HG02678 (cell line): ENCODE results near the gene EHMT1.
"Not testable (repeated sequence)": the region's sequence is repeated elsewhere in the genome, so short reads cannot be mapped to it uniquely, and the experiment has no call there.

Experiments
- ATAC-seq: cut with Tn5 transposase; IDR thresholded peaks from one replicate; pipeline ENCODE4 v1.9.1; 2021; ENCODE audit warnings: mild to moderate bottlenecking, moderate library complexity; ENCODE audit not compliant: unreplicated experiment

Gene EHMT1

GRCh38 chr9:137800196-137801022 lies 181.6 kb downstream of the EHMT1 start:
- no peak for ATAC-seq

- ATAC-seq: no peak
These were observed 182.2 kb downstream of the EHMT1 start for GRCh38 chr9:137801023-137801319.

- no peak for ATAC-seq
These were observed 183.2 kb downstream of the EHMT1 start for GRCh38 chr9:137802021-137802420.

- no peak for ATAC-seq
These were observed 183.9 kb downstream of the EHMT1 start for GRCh38 chr9:137802521-137803243.

GRCh38 chr9:137804908-137805630 lies 186.3 kb downstream of the EHMT1 start:
- no peak for ATAC-seq

GRCh38 chr9:137807721-137808703 lies 189.2 kb downstream of the EHMT1 start:
- ATAC-seq: no peak

- no peak for ATAC-seq
These were observed 190.3 kb downstream of the EHMT1 start for GRCh38 chr9:137809040-137809576.

GRCh38 chr9:137809726-137810450 lies 191.1 kb downstream of the EHMT1 start:
- ATAC-seq: not testable (repeated sequence)

- ATAC-seq: no peak
These were observed 192.6 kb downstream of the EHMT1 start for GRCh38 chr9:137811283-137811870.

GRCh38 chr9:137812356-137813023 lies 193.7 kb downstream of the EHMT1 start:
- ATAC-seq: no peak

GRCh38 chr9:137813167-137813566 lies 194.4 kb downstream of the EHMT1 start:
- ATAC-seq: no peak

GRCh38 chr9:137813651-137814415 lies 195.0 kb downstream of the EHMT1 start:
- no peak for ATAC-seq

GRCh38 chr9:137814436-137814835 lies 195.6 kb downstream of the EHMT1 start:
- no peak for ATAC-seq

- no peak for ATAC-seq
These were observed 196.0 kb downstream of the EHMT1 start for GRCh38 chr9:137814841-137815240.

GRCh38 chr9:137815256-137816255 lies 196.8 kb downstream of the EHMT1 start:
- ATAC-seq: no peak

GRCh38 chr9:137816531-137817235 lies 197.9 kb downstream of the EHMT1 start:
- no peak for ATAC-seq
